ENCODE measurements around the gene CNIH1.
"Not testable (repeated sequence)": the region's sequence is repeated elsewhere in the genome, so short reads cannot be mapped to it uniquely, and the experiment has no call there.

The CNIH1 gene

DNA sequence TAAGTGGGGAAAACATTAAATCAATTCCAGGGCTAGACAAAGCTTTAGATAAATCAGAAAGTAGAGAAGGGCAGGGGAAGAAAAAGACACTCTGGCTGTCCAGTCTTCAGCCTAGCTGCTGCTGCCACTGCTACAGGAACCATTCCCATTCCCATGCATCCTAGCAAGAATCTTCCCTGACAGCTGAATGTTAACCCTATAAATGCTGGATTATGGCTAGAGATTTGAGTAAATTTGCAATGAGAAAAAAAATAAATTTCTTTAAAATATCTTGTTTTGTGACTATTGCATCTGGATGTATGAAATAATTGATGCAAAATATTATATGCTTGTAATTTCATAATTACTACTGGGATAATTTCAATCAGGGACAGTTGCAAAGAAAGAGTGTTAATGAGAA, 59.4 kb downstream of the CNIH1 start:
- DNase-seq (ENCODE audit: low read depth in 3 of 3) = no peak

- not testable (repeated sequence) for DNase-seq (ENCODE audit: low read depth in 3 of 3)
Observed at GRCh38 chr14:54380558-54380957, 60.6 kb downstream of the CNIH1 start.

DNA sequence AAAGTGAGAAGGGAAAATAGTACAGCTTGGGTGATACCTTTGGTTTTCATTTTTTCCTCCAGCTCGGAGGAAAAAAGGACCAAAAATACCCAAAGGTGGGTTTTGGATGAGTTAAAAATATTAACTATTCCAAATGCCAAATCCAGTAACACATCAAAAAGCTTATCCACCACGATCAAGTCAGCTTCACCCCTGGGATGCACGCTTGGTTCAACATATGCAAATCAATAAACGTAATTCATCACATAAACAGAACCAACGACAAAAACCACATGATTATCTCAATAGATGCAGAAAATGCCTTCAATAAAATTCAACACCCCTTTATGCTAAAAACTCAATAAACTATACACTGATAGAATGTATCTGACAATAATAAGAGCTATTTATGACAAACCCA, 62.3 kb downstream of the CNIH1 start:
- not testable (repeated sequence) for DNase-seq (ENCODE audit: low read depth in 3 of 3)

GRCh38 chr14:54377501-54377900, 63.7 kb downstream of the CNIH1 start:
- no peak for DNase-seq (ENCODE audit: low read depth in 3 of 3)

- no peak for DNase-seq (ENCODE audit: low read depth in 3 of 3)
Observed at GRCh38 chr14:54374117-54374884, 66.9 kb downstream of the CNIH1 start.
